ENCODE data around the gene LZTR1.

DNA sequence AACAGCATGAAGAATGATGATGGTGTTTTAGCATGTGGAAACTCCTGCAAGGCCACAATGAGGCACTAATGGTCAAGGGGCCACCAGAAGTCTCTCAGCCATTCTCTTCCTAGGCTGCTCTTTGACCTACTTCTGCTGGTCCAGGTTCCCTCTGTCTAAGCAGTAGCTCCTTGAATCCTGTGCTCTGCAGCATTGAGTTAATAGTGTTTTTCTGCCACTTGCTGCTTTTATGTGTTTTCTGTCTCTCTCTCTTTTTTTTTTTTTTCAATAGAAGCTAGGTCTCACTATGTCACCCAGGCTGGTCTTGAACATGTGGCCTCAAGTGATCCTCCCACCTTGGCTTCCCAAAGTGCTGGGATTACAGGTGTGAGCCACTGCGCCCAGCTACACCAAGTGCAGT lies 35.1 kb upstream of the LZTR1 start:
- TF ChIP-seq, protein P1, sequence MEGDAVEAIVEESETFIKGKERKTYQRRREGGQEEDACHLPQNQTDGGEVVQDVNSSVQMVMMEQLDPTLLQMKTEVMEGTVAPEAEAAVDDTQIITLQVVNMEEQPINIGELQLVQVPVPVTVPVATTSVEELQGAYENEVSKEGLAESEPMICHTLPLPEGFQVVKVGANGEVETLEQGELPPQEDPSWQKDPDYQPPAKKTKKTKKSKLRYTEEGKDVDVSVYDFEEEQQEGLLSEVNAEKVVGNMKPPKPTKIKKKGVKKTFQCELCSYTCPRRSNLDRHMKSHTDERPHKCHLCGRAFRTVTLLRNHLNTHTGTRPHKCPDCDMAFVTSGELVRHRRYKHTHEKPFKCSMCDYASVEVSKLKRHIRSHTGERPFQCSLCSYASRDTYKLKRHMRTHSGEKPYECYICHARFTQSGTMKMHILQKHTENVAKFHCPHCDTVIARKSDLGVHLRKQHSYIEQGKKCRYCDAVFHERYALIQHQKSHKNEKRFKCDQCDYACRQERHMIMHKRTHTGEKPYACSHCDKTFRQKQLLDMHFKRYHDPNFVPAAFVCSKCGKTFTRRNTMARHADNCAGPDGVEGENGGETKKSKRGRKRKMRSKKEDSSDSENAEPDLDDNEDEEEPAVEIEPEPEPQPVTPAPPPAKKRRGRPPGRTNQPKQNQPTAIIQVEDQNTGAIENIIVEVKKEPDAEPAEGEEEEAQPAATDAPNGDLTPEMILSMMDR (IDR thresholded peaks at IDR 0.05; ENCODE audit: poor library complexity), result no peak
- TF ChIP-seq EZH2phosphoT487 (IDR thresholded peaks at IDR 0.05; ENCODE audit: low read depth, severe bottlenecking, unreplicated experiment), result no peak

Data from hepatocyte (in vitro differentiated cells).